Brain microvascular endothelial cell (primary cell): Measurements from ENCODE around the gene CAPN11.

Experiments used
- DNase-seq: peaks from one replicate; pipeline ENCODE4 v3.0.0-alpha.2; 2020
- H3K27ac ChIP-seq: fragments of 250-450 bp; sonication (Bioruptor Pico); 2 replicates; pipeline ENCODE4 v1.5.1; 2020; ENCODE audit warnings: mild to moderate bottlenecking, moderate library complexity
- H3K27me3 ChIP-seq: fragments of 250-450 bp; sonication (Bioruptor Pico); replicated peaks from 2 replicates; pipeline ENCODE4 v1.5.1; 2020; ENCODE audit warnings: mild to moderate bottlenecking
- H3K36me3 ChIP-seq: fragments of 250-450 bp; sonication (Bioruptor Pico); replicated peaks from 2 replicates; pipeline ENCODE4 v1.5.1; 2020; ENCODE audit warnings: mild to moderate bottlenecking
- H3K4me3 ChIP-seq: 2 replicates; pipeline ENCODE4 v1.5.1; 2011; ENCODE audit warnings: low read depth, mild to moderate bottlenecking, control low read depth, low read length, moderate library complexity
- CTCF ChIP-seq: IDR thresholded peaks from 2 replicates; pipeline ENCODE4 v1.5.1; 2011; ENCODE audit warnings: low read depth, mild to moderate bottlenecking, moderate library complexity, low read length, control low read depth, inconsistent platforms; ENCODE audit errors: missing control alignments
- in situ Hi-C: cut with HindIII; loops from 2 replicates; pipeline ENCODE4 v1.10.0; 2017; ENCODE audit warnings: low sequenced_read_pairs, low pct_ligation_motif_present

The CAPN11 gene

DNA sequence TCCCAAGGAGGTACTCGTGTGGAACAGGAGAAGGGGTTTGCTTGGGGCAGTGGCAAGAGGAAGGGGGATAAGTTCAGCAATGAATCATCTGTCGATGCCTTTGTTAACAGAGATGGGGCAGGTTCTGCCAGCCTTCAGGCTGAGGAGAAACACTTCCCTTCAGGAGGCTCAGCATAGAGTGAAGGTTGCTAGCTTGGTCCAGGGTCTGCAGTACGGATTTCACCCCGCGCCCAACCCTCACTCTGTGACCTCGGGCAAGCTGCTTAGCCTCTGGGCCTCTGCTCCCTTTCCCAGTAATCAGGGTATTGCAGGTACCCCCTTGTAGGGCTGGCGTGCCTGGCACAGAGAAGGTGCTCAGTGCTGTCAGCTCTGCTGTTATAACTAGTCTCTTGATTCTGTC, 7.5 kb downstream of the CAPN11 start:
- no peak for DNase-seq
- in situ Hi-C loops, result no loop called here
- TF ChIP-seq CTCF, result no peak
- Histone ChIP-seq H3K27ac (no peak overlapping the region), H3K36me3 (no peaks in the 10 kb centered on the region), H3K4me3 (no peak overlapping the region), H3K27me3 (peaks cover 7% of the 10 kb centered on the region)

DNA sequence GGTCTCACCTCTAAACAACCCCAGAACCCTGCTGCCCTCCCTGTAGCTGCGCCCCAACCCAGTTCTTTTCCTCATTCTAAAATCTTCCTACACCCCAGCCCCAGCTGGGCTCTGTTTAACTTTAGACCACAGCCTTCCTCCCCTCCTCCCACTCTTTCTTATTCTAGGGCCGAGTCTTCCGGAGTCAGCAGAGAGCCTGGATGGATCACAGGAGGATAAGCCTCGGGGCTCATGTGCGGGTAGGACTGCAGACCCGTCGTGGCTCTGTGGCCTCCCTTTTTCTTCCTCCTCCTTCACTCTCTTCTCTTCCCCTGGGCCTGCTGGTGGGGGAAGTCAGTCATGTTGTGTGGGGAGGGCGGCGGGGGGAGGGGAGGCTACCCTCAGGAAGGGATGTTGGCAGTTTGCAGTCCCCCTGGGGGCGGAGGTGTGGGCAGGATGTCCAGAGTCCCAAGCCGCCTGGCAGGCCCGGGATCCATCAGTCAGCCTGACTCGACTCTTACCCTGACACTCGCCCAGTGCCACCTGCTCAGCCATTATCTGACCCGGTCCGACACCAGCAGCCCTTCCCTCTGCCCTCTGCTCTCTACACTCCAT, 8.1 kb downstream of the CAPN11 start:
- peaks cover 7% of the 10 kb centered on the region for H3K27me3 ChIP-seq
- H3K27ac ChIP-seq, result no peak overlapping the region
- in situ Hi-C loops, result no loop called here
- no peak for DNase-seq
- no peak overlapping the region for H3K4me3 ChIP-seq
- TF ChIP-seq CTCF, result no peak
- H3K36me3 ChIP-seq, result no peaks in the 10 kb centered on the region

GRCh38 chr6:44167567-44167966, 8.9 kb downstream of the CAPN11 start:
- H3K36me3 ChIP-seq, result no peaks in the 10 kb centered on the region
- H3K27me3 ChIP-seq, result peaks cover 7% of the 10 kb centered on the region
- in situ Hi-C loops, result no loop called here
- H3K4me3 ChIP-seq, result no peak overlapping the region
- no peak for DNase-seq
- H3K27ac ChIP-seq, result no peak overlapping the region
- no peak for TF ChIP-seq CTCF

DNA sequence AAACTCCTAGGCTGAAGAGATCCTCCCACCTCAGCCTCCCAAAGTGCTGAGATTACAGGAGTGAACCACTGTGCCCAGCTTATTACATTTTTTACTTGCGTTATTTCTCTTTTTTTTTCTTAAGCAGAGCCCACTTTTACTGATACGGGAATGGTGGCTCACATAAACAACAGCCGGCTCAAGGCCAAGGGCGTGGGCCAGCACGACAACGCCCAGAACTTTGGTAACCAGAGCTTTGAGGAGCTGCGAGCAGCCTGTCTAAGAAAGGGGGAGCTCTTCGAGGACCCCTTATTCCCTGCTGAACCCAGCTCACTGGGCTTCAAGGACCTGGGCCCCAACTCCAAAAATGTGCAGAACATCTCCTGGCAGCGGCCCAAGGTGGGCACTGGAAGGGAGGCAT, 10.5 kb downstream of the CAPN11 start:
- no peak for DNase-seq
- no peak for TF ChIP-seq CTCF
- Histone ChIP-seq H3K4me3 (no peak overlapping the region), H3K27me3 (peaks cover 7% of the 10 kb centered on the region), H3K36me3 (no peaks in the 10 kb centered on the region), H3K27ac (no peak overlapping the region)
- in situ Hi-C loops, result no loop called here

GRCh38 chr6:44169886-44170570, 11.4 kb downstream of the CAPN11 start:
- H3K27me3 ChIP-seq, result peaks cover 5% of the 10 kb centered on the region
- in situ Hi-C loops, result no loop called here
- no peak for DNase-seq
- TF ChIP-seq CTCF, result no peak
- H3K27ac ChIP-seq, result no peak overlapping the region
- no peak overlapping the region for H3K4me3 ChIP-seq
- H3K36me3 ChIP-seq, result no peaks in the 10 kb centered on the region

DNA sequence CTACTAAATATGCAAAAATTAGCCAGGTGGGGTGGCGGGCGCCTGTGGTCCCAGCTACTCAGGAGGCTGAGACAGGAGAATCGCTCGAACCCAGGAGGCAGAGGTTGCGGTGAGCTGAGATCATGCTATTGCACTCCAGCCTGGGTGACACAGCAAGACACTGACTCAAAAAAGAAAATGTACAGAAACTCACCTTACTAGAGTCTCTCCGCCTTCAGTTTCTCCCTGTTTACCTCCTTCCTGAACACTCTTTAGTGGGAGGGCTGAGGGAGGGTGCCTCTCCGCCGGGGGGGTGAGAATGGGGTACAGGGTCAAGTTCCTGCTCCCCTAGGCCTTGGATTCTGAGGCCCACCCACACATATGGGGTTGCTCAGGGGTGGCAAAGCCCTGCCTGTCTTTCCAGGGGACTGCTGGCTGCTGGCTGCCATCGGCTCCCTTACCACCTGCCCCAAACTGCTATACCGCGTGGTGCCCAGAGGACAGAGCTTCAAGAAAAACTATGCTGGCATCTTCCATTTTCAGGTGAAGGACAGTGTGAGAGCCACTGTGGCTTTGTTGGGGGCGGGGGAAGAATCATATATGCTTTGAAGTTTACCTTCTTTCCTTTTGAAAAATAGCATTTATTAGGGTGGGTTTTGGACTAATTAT, 13.4 kb downstream of the CAPN11 start:
- Histone ChIP-seq H3K27me3 (peaks cover 5% of the 10 kb centered on the region), H3K27ac (no peak overlapping the region), H3K4me3 (no peak overlapping the region), H3K36me3 (no peaks in the 10 kb centered on the region)
- peak; percentile 1 for TF ChIP-seq CTCF
- no peak for DNase-seq
- in situ Hi-C loops, result no loop called here
